ENCODE results near the gene ABCB9. TPM values are rescaled to one million over a fixed set of nuclear protein-coding genes. Genes with fewer than 3 reads are reported as not detected.

Gene ABCB9
- total and polyA plus RNA-seq, 2 experiments from 2014 or later, result 3.9 to 5.5 TPM

GRCh38 chr12:122935318-122935717, 30.9 kb downstream of the ABCB9 start:
- WGBS (ENCODE audit: low lambda C conversion rate, missing lambda C conversion rate), result 89% methylated on average over 8 of the region's 8 CpGs
- H3K9me3 ChIP-seq (ENCODE audit: low read depth), result no peaks in the 10 kb centered on the region
- no peak overlapping the region for H3K4me2 ChIP-seq
- H3K27me3 ChIP-seq, result no peaks in the 10 kb centered on the region
- no peaks in the 10 kb centered on the region for H4K20me1 ChIP-seq (ENCODE audit: insufficient read depth, poor library complexity, severe bottlenecking)
- DNase-seq (ENCODE audit: low spot score), result no peak
- H3K79me2 ChIP-seq, result no peaks in the 10 kb centered on the region
- H3K36me3 ChIP-seq (replicated peaks; ENCODE audit: insufficient read depth, low read depth), result no peaks in the 10 kb centered on the region
- H3K4me1 ChIP-seq (ENCODE audit: insufficient read depth), result no peaks in the 10 kb centered on the region
- H3K4me3 ChIP-seq, result no peak overlapping the region
- H2AFZ ChIP-seq, result no peak overlapping the region
- no peak for TF ChIP-seq EZH2phosphoT487 (IDR thresholded peaks at IDR 0.05; ENCODE audit: low read depth, severe bottlenecking, unreplicated experiment)
- no peak for TF ChIP-seq EZH2 (IDR thresholded peaks at IDR 0.05; ENCODE audit: borderline replicate concordance)
- no peak for TF ChIP-seq CTCF (IDR thresholded peaks at IDR 0.05; ENCODE audit: poor library complexity)
- H3K9me2 ChIP-seq (replicated peaks; ENCODE audit: insufficient read depth), result no peaks in the 10 kb centered on the region
- H3K27ac ChIP-seq, result no peak overlapping the region

- WGBS (ENCODE audit: low lambda C conversion rate, missing lambda C conversion rate), result 87% methylated on average over 3 of the region's 3 CpGs
- H3K4me3 ChIP-seq, result no peak overlapping the region
- H2AFZ ChIP-seq, result no peak overlapping the region
- H3K4me1 ChIP-seq (ENCODE audit: insufficient read depth), result no peaks in the 10 kb centered on the region
- H3K27me3 ChIP-seq, result no peaks in the 10 kb centered on the region
- no peaks in the 10 kb centered on the region for H4K20me1 ChIP-seq (ENCODE audit: insufficient read depth, poor library complexity, severe bottlenecking)
- H3K79me2 ChIP-seq, result no peaks in the 10 kb centered on the region
- no peak overlapping the region for H3K27ac ChIP-seq
- no peaks in the 10 kb centered on the region for H3K9me3 ChIP-seq (ENCODE audit: low read depth)
- no peaks in the 10 kb centered on the region for H3K36me3 ChIP-seq (replicated peaks; ENCODE audit: insufficient read depth, low read depth)
- no peaks in the 10 kb centered on the region for H3K9me2 ChIP-seq (replicated peaks; ENCODE audit: insufficient read depth)
- DNase-seq (ENCODE audit: low spot score), result no peak
- no peak for TF ChIP-seq EZH2 (IDR thresholded peaks at IDR 0.05; ENCODE audit: borderline replicate concordance)
- TF ChIP-seq EZH2phosphoT487 (IDR thresholded peaks at IDR 0.05; ENCODE audit: low read depth, severe bottlenecking, unreplicated experiment), result no peak
- TF ChIP-seq CTCF (IDR thresholded peaks at IDR 0.05; ENCODE audit: poor library complexity), result no peak
- H3K4me2 ChIP-seq, result no peak overlapping the region
Measured at GRCh38 chr12:122934722-122935121, 31.5 kb downstream of the ABCB9 start.

GRCh38 chr12:122932207-122932606, 34.1 kb downstream of the ABCB9 start:
- DNase-seq (ENCODE audit: low spot score), result no peak
- no peaks in the 10 kb centered on the region for H4K20me1 ChIP-seq (ENCODE audit: insufficient read depth, poor library complexity, severe bottlenecking)
- 98% methylated on average over 8 of the region's 8 CpGs for WGBS (ENCODE audit: low lambda C conversion rate, missing lambda C conversion rate)

GRCh38 chr12:122929812-122930211, 36.5 kb downstream of the ABCB9 start:
- TF ChIP-seq CTCF (IDR thresholded peaks at IDR 0.05; ENCODE audit: poor library complexity), result no peak
- Histone ChIP-seq H3K4me2 (no peak overlapping the region), H3K36me3 (replicated peaks; ENCODE audit: insufficient read depth, low read depth) (no peaks in the 10 kb centered on the region), H3K9me3 (ENCODE audit: low read depth) (no peaks in the 10 kb centered on the region), H3K9me2 (replicated peaks; ENCODE audit: insufficient read depth) (no peaks in the 10 kb centered on the region), H2AFZ (no peak overlapping the region), H3K27me3 (no peaks in the 10 kb centered on the region), H4K20me1 (ENCODE audit: insufficient read depth, poor library complexity, severe bottlenecking) (no peaks in the 10 kb centered on the region), H3K27ac (no peak overlapping the region), H3K4me3 (no peak overlapping the region), H3K79me2 (no peaks in the 10 kb centered on the region), H3K4me1 (ENCODE audit: insufficient read depth) (no peaks in the 10 kb centered on the region)
- DNase-seq (ENCODE audit: low spot score), result no peak
- WGBS (ENCODE audit: low lambda C conversion rate, missing lambda C conversion rate), result 93% methylated on average over 23 of the region's 23 CpGs

More at GRCh38 chr12:122932207-122932606, 34.1 kb downstream of the ABCB9 start:
- Histone ChIP-seq H2AFZ (no peak overlapping the region), H3K79me2 (no peaks in the 10 kb centered on the region), H3K36me3 (replicated peaks; ENCODE audit: insufficient read depth, low read depth) (no peaks in the 10 kb centered on the region), H3K4me3 (no peak overlapping the region), H3K27me3 (no peaks in the 10 kb centered on the region), H3K4me2 (no peak overlapping the region), H3K9me3 (ENCODE audit: low read depth) (no peaks in the 10 kb centered on the region), H3K4me1 (ENCODE audit: insufficient read depth) (no peaks in the 10 kb centered on the region), H3K27ac (no peak overlapping the region), H3K9me2 (replicated peaks; ENCODE audit: insufficient read depth) (no peaks in the 10 kb centered on the region)
- TF ChIP-seq EZH2phosphoT487 (IDR thresholded peaks at IDR 0.05; ENCODE audit: low read depth, severe bottlenecking, unreplicated experiment), result no peak
